Measurements from ENCODE around the gene PTGFRN.

The PTGFRN gene

DNA sequence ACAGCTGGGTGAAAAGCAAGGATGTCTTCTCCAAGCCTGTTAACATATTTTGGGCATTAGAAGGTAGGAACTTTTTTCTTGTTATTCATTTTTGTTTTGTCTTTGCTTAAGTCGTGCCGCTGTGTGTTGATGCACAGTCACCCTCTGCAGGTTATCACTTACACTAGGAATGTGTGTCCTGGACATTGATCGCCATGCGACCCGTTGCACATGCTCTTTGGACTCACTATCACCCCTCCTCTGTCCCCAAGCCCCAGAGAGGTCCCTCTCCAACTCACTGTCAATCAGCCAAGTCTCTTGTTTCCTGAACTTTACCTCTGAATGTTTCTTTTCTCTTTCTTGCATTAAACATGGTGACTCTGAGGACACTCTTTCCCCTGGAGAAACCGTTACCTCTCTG is 51.9 kb downstream of the PTGFRN start:
- TF ChIP-seq, protein P1, sequence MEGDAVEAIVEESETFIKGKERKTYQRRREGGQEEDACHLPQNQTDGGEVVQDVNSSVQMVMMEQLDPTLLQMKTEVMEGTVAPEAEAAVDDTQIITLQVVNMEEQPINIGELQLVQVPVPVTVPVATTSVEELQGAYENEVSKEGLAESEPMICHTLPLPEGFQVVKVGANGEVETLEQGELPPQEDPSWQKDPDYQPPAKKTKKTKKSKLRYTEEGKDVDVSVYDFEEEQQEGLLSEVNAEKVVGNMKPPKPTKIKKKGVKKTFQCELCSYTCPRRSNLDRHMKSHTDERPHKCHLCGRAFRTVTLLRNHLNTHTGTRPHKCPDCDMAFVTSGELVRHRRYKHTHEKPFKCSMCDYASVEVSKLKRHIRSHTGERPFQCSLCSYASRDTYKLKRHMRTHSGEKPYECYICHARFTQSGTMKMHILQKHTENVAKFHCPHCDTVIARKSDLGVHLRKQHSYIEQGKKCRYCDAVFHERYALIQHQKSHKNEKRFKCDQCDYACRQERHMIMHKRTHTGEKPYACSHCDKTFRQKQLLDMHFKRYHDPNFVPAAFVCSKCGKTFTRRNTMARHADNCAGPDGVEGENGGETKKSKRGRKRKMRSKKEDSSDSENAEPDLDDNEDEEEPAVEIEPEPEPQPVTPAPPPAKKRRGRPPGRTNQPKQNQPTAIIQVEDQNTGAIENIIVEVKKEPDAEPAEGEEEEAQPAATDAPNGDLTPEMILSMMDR (IDR thresholded peaks at IDR 0.05) = no peak

DNA sequence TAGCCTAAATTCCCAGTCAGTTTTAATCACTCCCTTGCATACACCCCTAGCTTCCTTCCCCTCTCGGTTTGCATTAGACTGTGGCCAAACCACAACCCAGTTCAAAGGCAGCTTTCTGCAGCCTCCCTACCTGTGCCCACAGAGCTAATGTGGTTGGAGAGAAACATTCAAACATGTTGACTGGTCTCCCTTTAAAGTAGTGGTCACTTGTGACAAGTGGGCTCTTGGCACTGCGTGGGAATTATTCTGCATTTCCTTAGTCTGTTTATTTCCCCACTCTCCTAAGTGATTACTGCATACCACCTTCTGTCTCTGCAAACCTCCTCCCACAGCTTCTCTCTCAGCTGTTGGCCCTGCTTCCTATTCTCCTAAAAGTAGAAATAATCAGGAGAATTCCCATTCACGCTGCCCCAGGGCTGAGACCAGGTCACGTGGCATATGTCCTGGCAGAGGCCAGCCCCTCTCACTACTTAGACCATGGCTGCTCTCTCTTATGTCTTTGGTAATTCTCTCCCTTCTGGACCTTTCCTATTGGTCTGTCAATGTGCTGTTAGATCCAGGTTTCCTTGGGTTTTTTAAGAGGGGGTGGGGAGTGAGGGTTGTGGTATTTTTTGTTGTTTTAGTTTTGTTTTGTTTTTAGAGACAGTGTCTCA is 53.4 kb downstream of the PTGFRN start:
- TF ChIP-seq, protein P1 (IDR thresholded peaks at IDR 0.05) = no peak

DNA sequence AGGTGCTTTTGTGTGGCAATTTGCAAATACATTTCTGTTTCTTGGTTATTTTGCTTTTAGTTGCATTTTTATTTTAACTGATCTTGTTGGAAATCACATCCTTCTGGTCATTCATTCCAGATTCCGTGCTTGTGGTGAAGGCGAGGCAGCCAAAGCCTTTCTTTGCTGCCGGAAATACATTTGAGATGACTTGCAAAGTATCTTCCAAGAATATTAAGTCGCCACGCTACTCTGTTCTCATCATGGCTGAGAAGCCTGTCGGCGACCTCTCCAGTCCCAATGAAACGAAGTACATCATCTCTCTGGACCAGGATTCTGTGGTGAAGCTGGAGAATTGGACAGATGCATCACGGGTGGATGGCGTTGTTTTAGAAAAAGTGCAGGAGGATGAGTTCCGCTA is 57.1 kb downstream of the PTGFRN start:
- TF ChIP-seq, protein P1 (IDR thresholded peaks at IDR 0.05) = no peak

DNA sequence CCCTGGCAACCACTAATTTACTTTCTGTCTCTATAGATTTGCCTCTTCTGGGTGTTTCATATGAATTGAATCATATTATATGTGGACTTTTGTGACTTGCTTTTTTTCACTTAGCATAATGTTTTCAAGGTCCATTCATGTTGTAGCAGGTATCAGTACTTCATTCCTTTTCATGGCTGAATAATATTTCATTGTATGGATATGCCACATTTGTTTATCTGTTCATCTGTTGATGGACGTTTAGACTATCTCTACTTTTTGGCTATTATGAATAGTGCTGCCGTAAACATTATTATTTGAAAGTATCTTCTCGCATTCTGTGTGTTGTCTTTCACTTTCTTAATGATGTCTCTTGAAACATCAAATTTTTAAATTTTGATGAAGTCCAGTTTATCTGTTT is 59.0 kb downstream of the PTGFRN start:
- TF ChIP-seq, protein P1 (IDR thresholded peaks at IDR 0.05) = no peak

DNA sequence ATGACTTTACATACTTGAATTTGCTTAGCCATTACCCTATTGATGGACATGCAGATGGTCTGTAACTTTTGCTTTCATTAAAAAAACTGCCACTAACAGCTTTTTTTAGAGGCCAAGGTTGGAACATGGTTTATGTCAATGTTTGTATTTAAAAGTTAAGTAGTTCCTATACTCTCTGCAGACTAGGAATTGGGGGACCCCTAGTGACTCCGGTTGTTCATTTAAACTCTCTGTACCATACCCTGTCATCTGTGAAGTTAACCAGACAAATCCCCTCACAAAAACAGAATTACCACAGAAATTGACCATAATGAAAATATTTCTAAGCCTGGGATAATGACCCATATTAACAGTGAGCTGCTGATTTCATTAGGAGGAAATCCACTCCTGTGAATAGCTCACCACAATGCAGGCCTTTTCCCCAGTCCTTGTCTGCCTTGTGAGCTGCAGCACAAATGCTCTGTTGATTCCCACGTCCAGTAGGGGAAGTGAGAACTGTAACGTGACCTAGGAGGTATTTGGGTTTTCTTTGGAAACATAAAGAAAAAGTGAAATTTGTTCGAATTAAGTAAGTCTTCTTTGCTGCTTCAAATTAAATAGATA is 61.6 kb downstream of the PTGFRN start:
- TF ChIP-seq, protein P1 (IDR thresholded peaks at IDR 0.05) = no peak

DNA sequence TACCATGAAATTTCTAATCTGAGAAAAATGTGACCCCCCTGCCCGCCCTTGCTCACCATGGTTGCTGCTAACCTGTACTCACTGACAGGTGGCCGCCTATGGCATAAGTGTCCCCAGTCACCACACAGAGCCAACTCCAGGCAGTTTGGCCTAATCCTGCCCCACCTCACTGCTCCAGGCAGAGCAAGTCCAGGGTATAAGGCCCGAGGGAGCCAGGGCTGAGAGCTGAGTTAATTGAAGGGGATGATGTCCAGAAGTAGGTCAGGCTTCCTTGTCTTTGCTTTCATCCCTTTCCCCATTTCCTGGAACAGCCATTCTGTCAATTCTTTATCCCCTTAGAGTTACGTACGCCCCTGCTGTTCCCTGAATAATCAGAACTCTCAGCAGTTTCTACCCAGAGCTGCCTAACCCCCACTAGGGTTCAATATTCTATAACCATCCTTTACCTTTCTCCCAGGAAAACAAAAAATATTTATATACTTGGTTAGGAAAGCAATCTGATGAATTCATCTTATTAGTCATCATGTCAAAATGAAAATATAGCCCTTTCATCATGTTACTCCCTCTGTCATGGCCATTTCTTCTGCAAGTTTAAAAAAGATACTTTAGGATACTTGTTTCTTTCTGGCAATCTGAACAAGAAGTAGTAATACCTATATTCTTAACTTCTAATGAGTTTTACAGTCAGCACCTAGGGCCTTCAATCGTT is 62.4 kb downstream of the PTGFRN start:
- TF ChIP-seq, protein P1 (IDR thresholded peaks at IDR 0.05) = no peak

DNA sequence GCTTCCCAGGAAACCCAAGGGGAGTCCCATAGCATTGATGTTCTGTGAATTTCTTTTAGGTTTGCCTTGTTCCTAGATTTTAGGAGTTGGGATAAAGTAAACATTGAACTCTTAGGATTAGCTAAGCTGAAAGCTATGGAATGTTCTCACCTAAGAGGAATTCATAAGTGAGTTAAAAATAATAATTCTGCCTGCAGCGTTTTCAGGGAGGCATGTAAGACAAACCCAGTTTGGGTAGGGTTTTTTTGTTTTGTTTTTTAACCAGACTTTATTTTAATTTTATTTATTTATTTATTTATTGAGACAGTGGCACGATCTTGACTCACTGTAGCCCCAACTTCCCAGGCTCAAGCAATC is 62.9 kb downstream of the PTGFRN start:
- TF ChIP-seq, protein P1 (IDR thresholded peaks at IDR 0.05) = no peak
